Hematopoietic multipotent progenitor cell treated with erythropoietin and hydrocortisone succinate and interleukin-3 and kit ligand, for 6 days (in vitro differentiated cells): ENCODE results near the gene ZNF658.
A peak's percentile ranks its signal among the peaks of the same experiment; 100 is the strongest.
"Not testable (repeated sequence)": the region's sequence is repeated elsewhere in the genome, so short reads cannot be mapped to it uniquely, and the experiment has no call there.

Experiments
- DNase-seq: peaks from one replicate; pipeline ENCODE4 v3.0.0-alpha.2; 2015

Gene ZNF658

GRCh38 chr9:66900490-66901131, at the start of gene ZNF658:
Gene ZNF658, plus strand, starts transcription at chr9:66900725. Its CDS starts 2,837 bp downstream, at chr9:66903562.
- peak; percentile 77 for DNase-seq

- DNase-seq = not testable (repeated sequence)
Measured at GRCh38 chr9:66861732-66862131, 38.8 kb upstream of the ZNF658 start.

- not testable (repeated sequence) for DNase-seq
Measured at GRCh38 chr9:66868660-66869059, 31.9 kb upstream of the ZNF658 start.

- DNase-seq = not testable (repeated sequence)
Measured at GRCh38 chr9:66880605-66881004, 19.9 kb upstream of the ZNF658 start.

- DNase-seq = not testable (repeated sequence)
Measured at GRCh38 chr9:66881847-66882246, 18.7 kb upstream of the ZNF658 start.

GRCh38 chr9:66890334-66890733, 10.2 kb upstream of the ZNF658 start:
- DNase-seq = not testable (repeated sequence)

- DNase-seq = peak; percentile 2
Measured at GRCh38 chr9:66901141-66901540, 616 bp downstream of the ZNF658 start.

- DNase-seq = not testable (repeated sequence)
Measured at GRCh38 chr9:66909560-66909959, 9.0 kb downstream of the ZNF658 start.

GRCh38 chr9:66920072-66920471, 19.5 kb downstream of the ZNF658 start:
- not testable (repeated sequence) for DNase-seq

- DNase-seq = not testable (repeated sequence)
Measured at GRCh38 chr9:66936194-66936870, 35.8 kb downstream of the ZNF658 start.

GRCh38 chr9:66937662-66938061, 37.1 kb downstream of the ZNF658 start:
- DNase-seq = not testable (repeated sequence)

- DNase-seq = not testable (repeated sequence)
Measured at GRCh38 chr9:66938322-66938721, 37.8 kb downstream of the ZNF658 start.

- not testable (repeated sequence) for DNase-seq
Measured at GRCh38 chr9:66939878-66940830, 39.6 kb downstream of the ZNF658 start.

GRCh38 chr9:66942400-66943155, 42.1 kb downstream of the ZNF658 start:
- DNase-seq = not testable (repeated sequence)

GRCh38 chr9:66952576-66952975, 52.1 kb downstream of the ZNF658 start:
- DNase-seq = not testable (repeated sequence)
